Adipose tissue (tissue), 3 donors: ENCODE measurements around the gene TOR2A. TPM values are rescaled to one million over a fixed set of nuclear protein-coding genes. Genes with fewer than 3 reads are reported as not detected.

Experiments
- H3K27ac ChIP-seq: one replicate; pipeline ENCODE4 v1.5.1; 2013; ENCODE audit warnings: low read depth, low read length
- WGBS, 3 donors: extraction: QIAGEN DNeasy Blood & Tissue Kit; methylation state at CpG; one replicate each; pipeline ENCODE4 v1.1.7; 2013; 5-methylcytosine and 5-hydroxymethylcytosine counted together
- polyA plus RNA-seq, 3 donors: library from polyadenylated mRNA; stranded (reverse); fragments of 200-250 nt; gene quantifications; one replicate each; pipeline ENCODE4 v1.2.3, GENCODE V29; 2013
- donor health status: healthy with polysubstance abuse.
- donor health status: Bipolar disorder and iron deficiency.
- donor health status: healthy.

Gene TOR2A
- polyA plus RNA-seq, 3 donors = 9.6 to 12.8 (median 10.6) TPM

DNA sequence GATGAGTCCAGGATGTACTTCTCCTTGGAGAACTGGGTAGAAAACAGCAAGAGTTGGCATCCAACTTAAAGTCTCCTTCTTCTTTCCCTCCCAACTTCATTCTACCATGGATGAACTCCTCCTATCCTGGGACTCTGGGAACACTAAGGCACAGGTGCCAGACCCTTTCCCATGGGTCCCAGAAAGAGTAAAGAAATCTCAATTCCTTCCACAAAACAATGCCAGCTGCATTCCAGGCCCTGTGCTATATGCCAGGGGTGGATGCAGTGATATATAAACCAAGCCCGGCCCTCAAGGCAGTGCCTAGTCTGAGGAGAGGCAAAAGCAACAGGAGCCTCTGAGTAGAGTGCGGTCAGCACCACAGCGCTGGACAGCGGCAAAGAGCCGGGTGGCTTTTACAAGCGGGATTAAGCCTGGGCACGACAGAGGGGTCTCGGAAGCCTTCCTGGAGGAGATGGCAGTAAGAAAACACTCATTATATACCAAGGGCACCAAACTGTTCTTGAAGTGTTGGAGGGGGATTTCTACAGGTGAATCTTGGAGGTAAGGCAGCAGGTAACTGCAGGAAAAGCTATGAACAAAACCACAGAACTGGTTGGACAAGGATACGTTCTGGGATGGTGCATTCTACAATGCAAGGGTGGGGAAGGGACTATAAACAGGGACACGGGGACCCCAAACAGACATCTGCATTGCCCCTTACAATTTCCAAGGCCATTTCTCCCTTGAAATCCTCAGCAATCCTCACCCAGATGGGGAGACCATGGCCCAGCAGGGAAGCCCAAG lies 16.4 kb upstream of the TOR2A start:
- 36 to 59% (median 55%) methylated on average over 10 of the region's 10 CpGs for WGBS, 3 donors
- no peak overlapping the region for H3K27ac ChIP-seq

GRCh38 chr9:127749090-127749787 lies 14.1 kb upstream of the TOR2A start:
- 87 to 88% (median 88%) methylated on average over 26 of the region's 26 CpGs for WGBS, 3 donors
- no peak overlapping the region for H3K27ac ChIP-seq

DNA sequence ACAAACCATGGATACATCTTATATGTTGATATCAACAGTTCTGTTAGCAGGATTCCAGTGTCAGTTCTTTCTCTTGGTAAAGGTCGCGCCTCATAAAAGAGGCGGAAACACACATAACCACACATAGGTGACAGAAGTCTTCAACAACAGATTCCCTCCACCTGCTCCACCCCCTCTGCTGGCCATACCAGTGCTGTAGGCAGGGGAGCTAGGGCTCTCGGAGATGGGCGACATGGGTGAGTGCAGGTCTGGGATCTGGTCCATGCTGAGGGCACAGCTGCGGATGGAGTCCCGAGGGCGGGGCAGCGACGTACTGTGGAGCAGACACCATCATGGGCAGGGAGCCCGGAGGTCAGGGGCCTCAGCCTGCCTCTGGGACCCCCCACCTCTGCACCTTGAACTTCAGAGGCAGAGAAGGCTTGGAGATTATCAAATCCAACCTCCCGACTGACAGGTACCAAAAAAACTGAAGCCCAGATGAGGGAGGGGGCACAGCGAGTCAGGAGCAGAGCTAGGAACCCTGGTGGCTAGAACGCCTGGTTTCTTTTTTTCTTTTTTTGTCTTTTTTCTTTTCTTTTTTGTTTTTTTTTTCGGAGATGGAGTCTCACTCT lies 12.0 kb upstream of the TOR2A start:
- no peak overlapping the region for H3K27ac ChIP-seq
- WGBS, 3 donors = 56 to 87% (median 80%) methylated on average over 15 of the region's 15 CpGs

DNA sequence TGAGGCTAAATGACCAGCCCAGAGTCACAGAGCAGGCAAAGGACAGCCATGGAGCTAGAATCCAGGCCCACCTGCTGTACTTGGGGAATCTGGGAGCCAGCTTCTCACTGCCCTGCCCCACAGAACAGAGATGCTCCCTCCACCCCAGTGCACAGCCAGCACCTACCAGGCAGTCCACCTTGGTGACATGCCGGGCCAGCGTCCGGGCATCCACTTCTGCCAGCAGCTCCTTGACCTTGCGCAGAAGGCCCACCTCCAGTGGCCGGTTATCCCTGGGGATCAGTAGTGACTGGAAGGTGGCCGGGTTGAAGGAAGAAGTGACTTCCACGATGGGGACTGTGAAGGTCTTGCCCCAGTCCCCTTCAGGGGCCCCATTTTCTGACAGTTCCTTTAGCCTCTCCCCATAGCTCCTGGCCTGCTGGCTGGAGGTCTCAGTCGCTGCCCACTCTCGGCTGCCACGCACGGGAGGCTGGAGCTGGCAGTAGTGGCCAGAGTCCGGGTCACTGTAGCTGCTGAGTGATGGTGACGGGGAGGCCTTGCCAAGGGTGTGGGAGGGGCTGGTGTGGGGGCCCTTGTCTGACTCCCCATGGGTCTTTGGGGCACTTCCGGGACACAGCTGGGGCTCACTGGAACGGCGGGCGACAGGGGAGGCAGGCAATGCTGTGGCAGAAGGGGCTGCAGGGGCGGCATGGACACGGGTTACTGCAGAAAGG lies 9.5 kb upstream of the TOR2A start:
- no peak overlapping the region for H3K27ac ChIP-seq
- WGBS, 3 donors = 91 to 92% (median 91%) methylated on average over 17 to 19 of the region's 19 CpGs

- no peak overlapping the region for H3K27ac ChIP-seq
- 23 to 70% (median 69%) methylated on average over 33 of the region's 33 CpGs for WGBS, 3 donors
Measured at GRCh38 chr9:127742435-127743088, 7.5 kb upstream of the TOR2A start.

GRCh38 chr9:127741831-127742434 lies 6.8 kb upstream of the TOR2A start:
- 19 to 79% (median 70%) methylated on average over 38 of the region's 38 CpGs for WGBS, 3 donors
- no peak overlapping the region for H3K27ac ChIP-seq

GRCh38 chr9:127739614-127740330 lies 4.7 kb upstream of the TOR2A start:
- WGBS, 3 donors = 80 to 82% (median 81%) methylated on average over 19 of the region's 19 CpGs

GRCh38 chr9:127738666-127739065 lies 3.6 kb upstream of the TOR2A start:
- H3K27ac ChIP-seq = no peak overlapping the region
- 84 to 94% (median 89%) methylated on average over 13 of the region's 13 CpGs for WGBS, 3 donors

More at GRCh38 chr9:127739614-127740330, 4.7 kb upstream of the TOR2A start:
- no peak overlapping the region for H3K27ac ChIP-seq

DNA sequence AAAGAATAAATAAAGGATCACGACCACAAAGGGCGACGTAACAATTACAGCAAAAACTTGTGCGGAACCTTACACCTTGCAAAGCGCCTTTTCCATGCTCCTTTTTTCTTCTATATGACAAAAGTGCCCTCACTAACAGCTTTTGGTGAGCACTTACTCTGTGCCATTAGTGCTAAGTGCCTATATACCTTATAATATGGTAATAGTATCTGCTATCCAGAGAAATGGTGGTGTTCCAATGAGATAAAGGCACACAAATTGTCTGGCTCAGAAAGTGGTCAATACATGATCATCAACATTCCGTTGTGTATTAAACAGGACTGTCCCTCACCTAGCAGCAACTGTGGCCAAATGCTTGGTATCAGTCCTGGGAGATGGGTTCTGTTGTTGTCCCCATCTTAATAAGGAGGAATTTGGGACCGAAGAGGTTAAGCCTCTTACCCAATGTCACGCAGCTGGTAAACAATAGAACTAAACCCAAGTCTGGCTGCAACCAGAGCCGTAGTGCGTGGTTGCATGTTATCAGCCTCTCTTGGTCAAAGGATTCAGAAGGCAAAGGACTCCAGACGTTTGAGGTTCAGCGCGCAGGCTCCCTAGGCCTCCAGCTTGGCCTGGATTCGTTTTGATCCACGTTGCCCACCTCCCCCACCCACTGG lies 564 bp upstream of the TOR2A start:
- no peak overlapping the region for H3K27ac ChIP-seq
- 27 to 36% (median 35%) methylated on average over 15 of the region's 15 CpGs for WGBS, 3 donors

GRCh38 chr9:127734247-127734746 lies 797 bp downstream of the TOR2A start:
- 34 to 47% (median 45%) methylated on average over 22 of the region's 22 CpGs for WGBS, 3 donors

DNA sequence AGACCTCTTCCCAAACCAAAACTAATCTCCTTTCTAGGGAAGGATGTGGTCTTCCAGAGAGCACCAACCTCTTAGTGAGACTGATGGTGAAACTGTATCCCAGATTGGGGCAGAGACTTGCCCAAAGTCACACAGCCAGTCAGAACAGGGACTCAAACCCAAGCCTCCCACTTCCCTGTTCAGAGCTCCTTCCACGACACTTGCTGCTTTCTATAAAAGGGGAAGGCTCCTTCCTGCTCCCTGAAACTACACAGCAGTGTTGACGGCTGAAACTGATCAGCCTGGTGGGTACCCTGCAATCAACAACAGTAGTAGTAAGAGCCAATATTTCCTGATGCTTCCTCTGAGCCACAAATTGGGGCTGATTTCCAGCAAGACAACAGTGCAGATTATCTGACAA lies 1.5 kb downstream of the TOR2A start:
- WGBS, 3 donors = 52 to 85% (median 58%) methylated on average over 2 of the region's 2 CpGs
- no peak overlapping the region for H3K27ac ChIP-seq

More at GRCh38 chr9:127734247-127734746, 797 bp downstream of the TOR2A start:
- no peak overlapping the region for H3K27ac ChIP-seq

- 93 to 95% (median 94%) methylated on average over 21 of the region's 21 CpGs for WGBS, 3 donors
- no peak overlapping the region for H3K27ac ChIP-seq
Measured at GRCh38 chr9:127732444-127732843, 2.6 kb downstream of the TOR2A start.

- no peak overlapping the region for H3K27ac ChIP-seq
- 77 to 83% (median 79%) methylated on average over 15 to 16 of the region's 16 CpGs for WGBS, 3 donors
Measured at GRCh38 chr9:127731938-127732337, 3.2 kb downstream of the TOR2A start.

DNA sequence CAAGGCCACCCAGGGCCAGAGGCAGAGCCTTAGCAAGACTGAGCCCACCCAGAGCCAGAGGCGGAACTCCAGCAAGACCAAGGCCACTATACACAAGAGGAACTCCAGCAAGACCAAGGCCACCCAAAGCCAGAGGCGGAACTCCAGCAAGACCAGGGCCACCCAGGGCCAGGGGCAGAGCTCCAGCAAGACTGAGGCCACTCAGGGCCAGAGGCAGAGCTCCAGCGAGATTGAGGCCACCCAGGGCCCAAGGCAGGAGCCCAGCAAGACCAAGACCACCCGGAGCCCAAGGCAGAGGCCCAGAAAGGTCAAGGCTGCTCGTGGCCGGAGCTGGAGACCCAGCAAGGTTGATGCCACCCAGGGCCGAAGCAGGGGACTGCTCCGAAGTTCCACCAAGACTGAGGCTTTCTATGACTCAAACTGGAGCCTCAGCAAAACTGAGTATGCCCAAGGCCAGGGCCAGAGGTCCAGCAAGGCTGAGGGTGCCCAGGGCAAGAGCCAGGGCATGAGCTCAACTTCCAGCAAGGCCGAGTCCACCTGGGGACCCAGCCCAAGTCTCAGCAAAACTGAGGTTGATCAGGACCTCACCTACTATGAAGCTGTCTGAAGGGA lies 4.2 kb downstream of the TOR2A start:
- 83 to 94% (median 90%) methylated on average over 9 of the region's 9 CpGs for WGBS, 3 donors
- no peak overlapping the region for H3K27ac ChIP-seq

- 88 to 95% (median 91%) methylated on average over 6 to 9 of the region's 9 CpGs for WGBS, 3 donors
- no peak overlapping the region for H3K27ac ChIP-seq
Measured at GRCh38 chr9:127730262-127730661, 4.8 kb downstream of the TOR2A start.

DNA sequence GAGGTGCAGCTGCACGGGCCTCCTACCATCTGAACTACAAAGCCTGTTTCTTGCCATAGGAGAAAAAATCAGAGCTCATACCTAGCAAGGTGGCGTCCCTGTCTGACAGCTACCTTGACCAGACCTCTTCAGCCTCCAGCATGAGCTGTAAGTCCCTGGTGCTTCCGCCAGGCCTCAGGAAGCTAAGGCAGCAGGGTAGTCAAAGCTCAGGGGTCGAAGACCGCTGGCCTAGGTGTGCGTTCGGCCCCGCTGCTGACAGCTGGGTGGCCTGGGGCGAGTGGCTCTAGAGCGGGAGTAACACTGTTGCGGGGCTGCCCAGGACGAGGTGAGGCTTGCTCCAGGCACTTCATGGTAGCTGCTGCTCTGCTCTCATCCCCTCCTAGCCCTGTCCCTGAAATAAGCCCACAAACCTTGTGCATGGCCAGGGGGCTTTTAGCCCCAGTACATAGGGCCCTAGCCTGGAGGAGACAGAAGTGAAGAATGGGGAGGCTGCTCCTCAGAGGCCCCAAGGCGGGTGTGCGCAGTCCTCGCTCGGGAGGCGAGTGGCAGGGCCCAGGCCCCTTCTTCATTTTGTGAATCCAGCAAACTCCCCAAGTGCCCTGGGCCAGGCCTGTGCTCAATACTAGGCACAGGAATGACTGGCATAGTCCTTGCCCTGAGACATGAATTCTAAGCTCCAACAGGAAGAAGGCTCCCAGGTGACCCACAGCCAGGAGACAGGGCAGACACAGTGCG lies 5.4 kb downstream of the TOR2A start:
- WGBS, 3 donors = 90 to 91% (median 91%) methylated on average over 18 of the region's 18 CpGs
- H3K27ac ChIP-seq = no peak overlapping the region
